AG04450 (cell line): Measurements from ENCODE around the gene SCPEP1. TPM values are rescaled to one million over a fixed set of nuclear protein-coding genes. Genes with fewer than 3 reads are reported as not detected.

Source experiments
- CTCF ChIA-PET: fragments of 300-600, 350-600 bp; formaldehyde crosslinking; extraction: SDS; loops from one replicate; lab custom pipeline; 2022; ENCODE audit warnings: antibody characterized with exemption, inconsistent platforms; lab: Charles Lee
- POLR2A ChIA-PET: fragments of 350-600 bp; formaldehyde crosslinking; extraction: SDS; loops from one replicate; lab custom pipeline; 2021; ENCODE audit warnings: antibody characterized with exemption, inconsistent platforms; lab: Yijun Ruan, JAX
- DNase-seq: peaks from one replicate; pipeline ENCODE4 v3.0.0-alpha.2; 2011; ENCODE audit warnings: low read depth, low spot score
- H3K27ac ChIP-seq: one replicate; pipeline ENCODE4 v1.5.1; 2012; ENCODE audit warnings: low read depth, low read length, control low read depth
- H3K27me3 ChIP-seq: one replicate; pipeline ENCODE4 v1.6.0; 2012; ENCODE audit warnings: low read length; ENCODE audit not compliant: control insufficient read depth, insufficient read depth
- H3K4me3 ChIP-seq: 2 replicates; pipeline ENCODE4 v1.5.1; 2011; ENCODE audit warnings: mild to moderate bottlenecking, low read depth, low read length, control low read depth
- H3K9me3 ChIP-seq: 2 replicates; pipeline ENCODE4 v1.5.1; 2012; ENCODE audit warnings: low read length; ENCODE audit not compliant: control insufficient read depth, insufficient read depth
- polyA plus RNA-seq: library from polyadenylated mRNA; depleted of rRNA; stranded (reverse); fragments of >200 nt; gene quantifications from 2 replicates; pipeline ENCODE4 v1.2.3, GENCODE V29; 2011
- TF ChIP-seq, protein P1 (sequence below): IDR thresholded peaks from 2 replicates; pipeline ENCODE4 v1.5.1; 2011; ENCODE audit warnings: low read depth, low read length, control low read depth, inconsistent platforms

Gene SCPEP1
- polyA plus RNA-seq, 1 experiment = 66.4 TPM

DNA sequence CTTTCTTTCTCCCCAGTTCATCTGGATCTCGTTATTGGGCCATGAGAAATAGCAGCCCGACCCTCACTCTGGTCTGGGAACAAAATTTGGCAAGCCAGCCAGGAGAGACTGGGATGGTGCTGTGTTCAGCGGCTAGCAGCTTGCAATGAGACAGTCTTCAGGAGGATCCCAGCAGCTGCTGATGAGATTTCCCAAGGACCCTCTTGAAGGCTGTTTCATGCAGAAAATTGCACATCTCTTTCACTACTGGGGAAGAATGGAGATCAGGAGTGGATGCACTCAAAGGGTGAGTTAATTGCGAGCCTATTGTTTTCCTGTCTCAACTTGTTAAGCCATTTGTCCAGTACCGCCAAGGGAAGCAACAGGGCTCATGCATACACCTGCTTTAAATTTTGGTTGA lies 11.6 kb upstream of the SCPEP1 start:
- Histone ChIP-seq H3K9me3 (peaks cover 3% of the 10 kb centered on the region; the same call in 1 of the 2 replicates), H3K27ac (no peak overlapping the region)
- POLR2A ChIA-PET = no interaction called here

GRCh38 chr17:56970974-56971373 lies 7.0 kb upstream of the SCPEP1 start:
- CTCF ChIA-PET = interaction anchor here (1.0 kb wide), 1 partner anchor 10 kb away, joined by 3 read pairs; the partner anchor contains the start of gene COIL
- H3K4me3 ChIP-seq = no peak overlapping the region
- no peak for DNase-seq
- POLR2A ChIA-PET = no interaction called here
- H3K9me3 ChIP-seq = peaks cover 3% of the 10 kb centered on the region; the same call in 1 of the 2 replicates
- TF ChIP-seq, protein P1, sequence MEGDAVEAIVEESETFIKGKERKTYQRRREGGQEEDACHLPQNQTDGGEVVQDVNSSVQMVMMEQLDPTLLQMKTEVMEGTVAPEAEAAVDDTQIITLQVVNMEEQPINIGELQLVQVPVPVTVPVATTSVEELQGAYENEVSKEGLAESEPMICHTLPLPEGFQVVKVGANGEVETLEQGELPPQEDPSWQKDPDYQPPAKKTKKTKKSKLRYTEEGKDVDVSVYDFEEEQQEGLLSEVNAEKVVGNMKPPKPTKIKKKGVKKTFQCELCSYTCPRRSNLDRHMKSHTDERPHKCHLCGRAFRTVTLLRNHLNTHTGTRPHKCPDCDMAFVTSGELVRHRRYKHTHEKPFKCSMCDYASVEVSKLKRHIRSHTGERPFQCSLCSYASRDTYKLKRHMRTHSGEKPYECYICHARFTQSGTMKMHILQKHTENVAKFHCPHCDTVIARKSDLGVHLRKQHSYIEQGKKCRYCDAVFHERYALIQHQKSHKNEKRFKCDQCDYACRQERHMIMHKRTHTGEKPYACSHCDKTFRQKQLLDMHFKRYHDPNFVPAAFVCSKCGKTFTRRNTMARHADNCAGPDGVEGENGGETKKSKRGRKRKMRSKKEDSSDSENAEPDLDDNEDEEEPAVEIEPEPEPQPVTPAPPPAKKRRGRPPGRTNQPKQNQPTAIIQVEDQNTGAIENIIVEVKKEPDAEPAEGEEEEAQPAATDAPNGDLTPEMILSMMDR = no peak
- no peak overlapping the region for H3K27ac ChIP-seq
- H3K27me3 ChIP-seq = peaks cover 9% of the 10 kb centered on the region

More for the DNA sequence above, 11.6 kb upstream of the SCPEP1 start:
- no peak for DNase-seq
- Histone ChIP-seq H3K4me3 (no peak overlapping the region), H3K27me3 (peaks cover 4% of the 10 kb centered on the region)
- TF ChIP-seq, protein P1 = no peak
- CTCF ChIA-PET = interaction anchor here (1.0 to 1.1 kb wide), 2 partner anchors 11 to 27 kb away, joined by 3 read pairs; no protein-coding TSS in a partner anchor

DNA sequence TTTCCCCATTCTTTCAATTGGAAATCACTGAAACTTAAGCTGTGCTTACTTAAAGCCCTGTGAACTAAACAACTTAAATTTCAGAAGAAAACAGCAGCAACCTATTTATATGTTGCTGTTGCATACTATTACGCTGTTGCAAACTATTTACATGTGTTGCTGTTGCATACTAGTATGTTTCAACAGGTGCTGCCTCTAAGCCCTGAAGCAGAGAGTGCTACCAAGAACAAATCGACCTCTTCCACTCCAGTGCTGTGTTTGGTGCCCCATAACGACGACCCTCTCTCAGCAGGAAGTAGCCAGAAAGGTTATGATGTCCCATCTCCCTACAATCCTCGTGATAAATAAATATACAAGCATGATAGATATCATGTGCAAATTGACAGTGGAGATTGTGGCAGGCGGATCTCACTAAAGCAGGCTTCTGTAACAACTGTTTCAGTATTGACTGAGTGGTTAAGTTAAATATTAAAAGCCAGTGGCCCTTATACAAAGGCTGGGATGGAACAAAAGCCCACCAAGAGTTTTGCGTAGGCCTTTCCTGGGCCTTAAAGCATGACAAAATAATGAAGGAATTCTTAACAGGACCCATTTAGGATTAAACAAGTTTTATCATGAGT lies 5.7 kb upstream of the SCPEP1 start:
- CTCF ChIA-PET = interaction anchor here (0.9 kb wide), 1 partner anchor 256 kb away, joined by 3 read pairs; no protein-coding TSS in a partner anchor
- TF ChIP-seq, protein P1 = no peak
- POLR2A ChIA-PET = no interaction called here
- H3K27ac ChIP-seq = no peak overlapping the region
- no peak overlapping the region for H3K4me3 ChIP-seq
- DNase-seq = no peak
- H3K9me3 ChIP-seq = peaks cover 3% of the 10 kb centered on the region; the same call in 1 of the 2 replicates
- peaks cover 13% of the 10 kb centered on the region for H3K27me3 ChIP-seq

GRCh38 chr17:56973520-56973919 lies 4.4 kb upstream of the SCPEP1 start:
- H3K4me3 ChIP-seq = no peak overlapping the region
- H3K27me3 ChIP-seq = peaks cover 13% of the 10 kb centered on the region
- ChIA-PET POLR2A (no interaction called here), CTCF (no interaction called here)
- H3K27ac ChIP-seq = no peak overlapping the region
- H3K9me3 ChIP-seq = peaks cover 3% of the 10 kb centered on the region; the same call in 1 of the 2 replicates
- TF ChIP-seq, protein P1 = no peak
- no peak for DNase-seq

- H3K27me3 ChIP-seq = peaks cover 13% of the 10 kb centered on the region
- no peak overlapping the region for H3K4me3 ChIP-seq
- DNase-seq = no peak
- POLR2A ChIA-PET = no interaction called here
- peaks cover 3% of the 10 kb centered on the region; the same call in 1 of the 2 replicates for H3K9me3 ChIP-seq
- CTCF ChIA-PET = no interaction called here
- TF ChIP-seq, protein P1 = no peak
- no peak overlapping the region for H3K27ac ChIP-seq
Measured at GRCh38 chr17:56974055-56974454, 3.9 kb upstream of the SCPEP1 start.
